GM06990 (cell line): ENCODE data around the gene PRMT9.
A peak's percentile ranks its signal among the peaks of the same experiment; 100 is the strongest.

Source experiments
- DNase-seq: peaks from one replicate; pipeline ENCODE4 v3.0.0-alpha.2; 2011; ENCODE audit not compliant: insufficient read length; ENCODE audit errors: extremely low read depth
- H3K27me3 ChIP-seq: replicated peaks from 2 replicates; pipeline ENCODE4 v1.6.0; 2011; ENCODE audit warnings: low read length; ENCODE audit not compliant: control insufficient read depth, insufficient read depth
- H3K36me3 ChIP-seq: 2 replicates; pipeline ENCODE4 v1.5.1; 2011; ENCODE audit warnings: low read length; ENCODE audit not compliant: control insufficient read depth, insufficient read depth
- H3K4me3 ChIP-seq: replicated peaks from 2 replicates; pipeline ENCODE4 v1.5.1; 2011; ENCODE audit warnings: low read depth, mild to moderate bottlenecking, control low read depth, low read length
- CTCF ChIP-seq: IDR thresholded peaks from 2 replicates; pipeline ENCODE4 v1.5.1; 2011; ENCODE audit warnings: low read length, control low read depth, mild to moderate bottlenecking, inconsistent platforms; ENCODE audit not compliant: insufficient read depth, poor library complexity, severe bottlenecking

PRMT9 gene

GRCh38 chr4:147691820-147692219 is 7.9 kb upstream of the PRMT9 start:
- H3K27me3 ChIP-seq = no peaks in the 10 kb centered on the region
- no peak for TF ChIP-seq CTCF
- DNase-seq = no peak
- no peaks in the 10 kb centered on the region for H3K36me3 ChIP-seq
- H3K4me3 ChIP-seq = no peak overlapping the region

GRCh38 chr4:147689067-147689466 is 5.1 kb upstream of the PRMT9 start:
- H3K4me3 ChIP-seq = no peak overlapping the region
- DNase-seq = no peak
- no peak for TF ChIP-seq CTCF
- H3K27me3 ChIP-seq = no peaks in the 10 kb centered on the region
- H3K36me3 ChIP-seq = no peaks in the 10 kb centered on the region

GRCh38 chr4:147683188-147683591 is 773 bp downstream of the PRMT9 start:
- peak overlapping the region; percentile 96 for H3K4me3 ChIP-seq
- no peaks in the 10 kb centered on the region for H3K27me3 ChIP-seq
- peaks cover 6% of the 10 kb centered on the region for H3K36me3 ChIP-seq
- DNase-seq = no peak
- no peak for TF ChIP-seq CTCF

- Histone ChIP-seq H3K27me3 (no peaks in the 10 kb centered on the region), H3K36me3 (peaks cover 6% of the 10 kb centered on the region), H3K4me3 (peak overlapping the region; percentile 96)
- TF ChIP-seq CTCF = no peak
- DNase-seq = no peak
Observed at GRCh38 chr4:147682755-147683154, 1.2 kb downstream of the PRMT9 start.

GRCh38 chr4:147678796-147679549 is 5.0 kb downstream of the PRMT9 start:
- no peak overlapping the region for H3K4me3 ChIP-seq
- DNase-seq = no peak
- peaks cover 6% of the 10 kb centered on the region for H3K36me3 ChIP-seq
- H3K27me3 ChIP-seq = no peaks in the 10 kb centered on the region
- TF ChIP-seq CTCF = peak; percentile 56
